H1 (cell line): ENCODE measurements around the gene GNB1L. TPM values are rescaled to one million over a fixed set of nuclear protein-coding genes. Genes with fewer than 3 reads are reported as not detected.
A peak's percentile ranks its signal among the peaks of the same experiment; 100 is the strongest.

Source experiments
- CTCF ChIA-PET: fragments of 300-600 bp; sonication (Branson Sonifier 250); formaldehyde crosslinking; loops from one replicate; lab custom pipeline; 2021; ENCODE audit not compliant: partially characterized antibody; lab: Charles Lee
- POLR2A ChIA-PET: fragments of 300-600 bp; sonication (Branson Sonifier 250); formaldehyde crosslinking; loops from one replicate; lab custom pipeline; 2021; ENCODE audit warnings: inconsistent platforms; ENCODE audit not compliant: partially characterized antibody; lab: Charles Lee
- DNase-seq, 2 experiments: peaks; one replicate each; pipeline versions ENCODE4 v3.0.0 to v3.0.0-alpha.2; 2010 to 2022; ENCODE audit warnings: low spot score in 2 of 2, low read depth in 1 of 2, mixed read lengths in 1 of 2
- FAIRE-seq: peaks from 2 replicates; lab custom pipeline; 2011; peaks lifted over from hg19 to GRCh38; lab: Jason Lieb, UNC
- H2AFZ ChIP-seq: 2 replicates; pipeline ENCODE4 v1.8.1; 2012; ENCODE audit warnings: low read length, inconsistent platforms
- H2AK5ac ChIP-seq: 2 replicates; pipeline ENCODE4 v1.6.1; 2013; ENCODE audit warnings: low read depth, low read length
- H2BK120ac ChIP-seq: replicated peaks from 2 replicates; pipeline ENCODE3; 2013; ENCODE audit warnings: low read depth, low read length, inconsistent platforms
- H2BK12ac ChIP-seq: 2 replicates; pipeline ENCODE4 v1.6.1; 2013; ENCODE audit warnings: low read depth, low read length
- H2BK15ac ChIP-seq: 2 replicates; pipeline ENCODE4 v1.6.1; 2013; ENCODE audit warnings: low read length
- H2BK20ac ChIP-seq: 2 replicates; pipeline ENCODE4 v1.6.1; 2013; ENCODE audit warnings: low read length
- H2BK5ac ChIP-seq: 2 replicates; pipeline ENCODE4 v1.6.1; 2013; ENCODE audit warnings: low read depth, low read length
- H3K14ac ChIP-seq: 2 replicates; pipeline ENCODE4 v1.6.1; 2013; ENCODE audit warnings: inconsistent platforms; ENCODE audit not compliant: insufficient read length
- H3K18ac ChIP-seq: 2 replicates; pipeline ENCODE4 v1.6.1; 2013; ENCODE audit warnings: low read length; ENCODE audit errors: extremely low read depth
- H3K23ac ChIP-seq: 2 replicates; pipeline ENCODE4 v1.6.1; 2013; ENCODE audit warnings: inconsistent platforms; ENCODE audit not compliant: insufficient read length
- H3K23me2 ChIP-seq: 2 replicates; pipeline ENCODE4 v1.6.1; 2013; ENCODE audit warnings: low read depth, low read length
- H3K27ac ChIP-seq: 2 replicates; pipeline ENCODE4 v1.6.1; 2011; ENCODE audit warnings: low read depth, low read length, inconsistent platforms
- H3K27me3 ChIP-seq, 4 experiments: replicated peaks in 1 of 4; 1 replicate in 1 of 4; 2 replicates in 3 of 4; pipeline versions ENCODE4 v1.6.1 to v1.8.1; 2011 to 2013; ENCODE audit warnings: low read length in 3 of 4, mild to moderate bottlenecking in 3 of 4, inconsistent platforms in 2 of 4, mixed read lengths in 2 of 4, moderate library complexity in 1 of 4; ENCODE audit not compliant: control insufficient read depth in 3 of 4, insufficient read depth in 3 of 4; ENCODE audit errors: extremely low read depth in 1 of 4
- H3K36me3 ChIP-seq, 4 experiments: 2 replicates each; pipeline versions ENCODE4 v1.6.1 to v1.8.1; 2011 to 2013; ENCODE audit warnings: mild to moderate bottlenecking in 4 of 4, low read length in 3 of 4, moderate library complexity in 2 of 4, control low read depth in 1 of 4, inconsistent platforms in 1 of 4; ENCODE audit not compliant: insufficient read depth in 4 of 4, control insufficient read depth in 2 of 4
- H3K4ac ChIP-seq: replicated peaks from 2 replicates; pipeline ENCODE3; 2013; ENCODE audit warnings: low read length, low read depth, mixed read lengths, inconsistent platforms; ENCODE audit not compliant: insufficient read length
- H3K4me1 ChIP-seq, 4 experiments: replicated peaks in 1 of 4; 1 replicate in 1 of 4; 2 replicates in 3 of 4; pipeline versions ENCODE4 v1.6.1 to v1.8.1; 2011 to 2013; ENCODE audit warnings: low read length in 3 of 4, inconsistent platforms in 2 of 4, mixed read lengths in 1 of 4; ENCODE audit not compliant: insufficient read depth in 4 of 4, control insufficient read depth in 3 of 4
- H3K4me2 ChIP-seq, 2 experiments: 2 replicates each; pipeline versions ENCODE4 v1.6.1 to v1.8.1; 2011 to 2013; ENCODE audit warnings: low read depth in 2 of 2, low read length in 2 of 2, control low read depth in 1 of 2, inconsistent platforms in 1 of 2, mild to moderate bottlenecking in 1 of 2; ENCODE audit not compliant: insufficient read depth in 1 of 2
- H3K4me3 ChIP-seq, 4 experiments: fragments of 200-600, 300-600 bp in 1 of 4; sonication (generic), shearing (Covaris generic), sonication (Bioruptor Twin) in 1 of 4; 2 replicates each; pipeline versions ENCODE4 v1.5.1 to v1.8.1; 2011 to 2016; ENCODE audit warnings: low read length in 4 of 4, low read depth in 3 of 4, control low read depth in 2 of 4, inconsistent platforms in 2 of 4, mild to moderate bottlenecking in 2 of 4, mixed read lengths in 1 of 4, moderate library complexity in 1 of 4; ENCODE audit not compliant: insufficient read depth in 2 of 4; ENCODE audit errors: extremely low read depth in 1 of 4
- H3K56ac ChIP-seq: replicated peaks from 2 replicates; pipeline ENCODE3; 2013; ENCODE audit warnings: low read depth, mild to moderate bottlenecking, mixed read lengths, low read length, inconsistent platforms; ENCODE audit not compliant: insufficient read length
- H3K79me1 ChIP-seq: 2 replicates; pipeline ENCODE4 v1.6.1; 2013; ENCODE audit warnings: low read depth, low read length, control low read depth
- H3K79me2 ChIP-seq, 2 experiments: 2 replicates each; pipeline versions ENCODE4 v1.6.1 to v1.8.1; 2012 to 2013; ENCODE audit warnings: low read length in 2 of 2, mild to moderate bottlenecking in 2 of 2, inconsistent platforms in 1 of 2; ENCODE audit not compliant: insufficient read depth in 2 of 2, control insufficient read depth in 1 of 2
- H3K9ac ChIP-seq, 4 experiments: replicated peaks in 1 of 4; 1 replicate in 1 of 4; 2 replicates in 3 of 4; pipeline versions ENCODE4 v1.6.1 to v1.8.1; 2011 to 2013; ENCODE audit warnings: low read depth in 3 of 4, low read length in 3 of 4, control low read depth in 2 of 4, mild to moderate bottlenecking in 2 of 4, moderate library complexity in 2 of 4, inconsistent platforms in 1 of 4; ENCODE audit errors: extremely low read depth in 1 of 4
- H3K9me3 ChIP-seq, 2 experiments: 2 replicates each; pipeline versions ENCODE4 v1.6.1 to v1.8.1; 2012 to 2013; ENCODE audit warnings: mild to moderate bottlenecking in 2 of 2, moderate library complexity in 2 of 2, control low read depth in 1 of 2, inconsistent platforms in 1 of 2, low read depth in 1 of 2, low read length in 1 of 2, mixed read lengths in 1 of 2; ENCODE audit not compliant: insufficient read depth in 2 of 2
- H4K20me1 ChIP-seq, 2 experiments: replicated peaks in 1 of 2; 2 replicates each; pipeline versions ENCODE3 to v1.8.1; 2011 to 2013; ENCODE audit warnings: inconsistent platforms in 2 of 2, low read length in 2 of 2, mild to moderate bottlenecking in 1 of 2; ENCODE audit not compliant: insufficient read depth in 2 of 2, control insufficient read depth in 1 of 2
- H4K5ac ChIP-seq: 2 replicates; pipeline ENCODE4 v1.6.1; 2013; ENCODE audit warnings: low read length, low read depth, mixed read lengths, inconsistent platforms; ENCODE audit not compliant: insufficient read length
- H4K8ac ChIP-seq: 2 replicates; pipeline ENCODE4 v1.8.0; 2013; ENCODE audit warnings: mild to moderate bottlenecking, moderate library complexity, low read length, inconsistent platforms; ENCODE audit not compliant: insufficient read depth; ENCODE audit errors: extremely low read depth
- H4K91ac ChIP-seq: replicated peaks from 2 replicates; pipeline ENCODE3; 2013; ENCODE audit warnings: low read length, mixed read lengths, inconsistent platforms; ENCODE audit not compliant: insufficient read length
- GABPA ChIP-seq: IDR thresholded peaks from 2 replicates; pipeline ENCODE4 v1.6.1; 2011; ENCODE audit warnings: mild to moderate bottlenecking, low read length, moderate library complexity, borderline replicate concordance; ENCODE audit not compliant: insufficient read depth
- HDAC6 ChIP-seq: IDR thresholded peaks from one replicate; pipeline ENCODE4 v1.7.1; 2012; ENCODE audit warnings: low read depth, mild to moderate bottlenecking, inconsistent platforms, low read length, moderate library complexity
- JUN ChIP-seq: IDR thresholded peaks from 2 replicates; pipeline ENCODE4 v1.6.1; 2011; ENCODE audit warnings: low read depth, mild to moderate bottlenecking, improper control_type of control experiment, low read length
- RAD21 ChIP-seq, 2 experiments: IDR thresholded peaks in 1 of 2; conservative IDR thresholded peaks in 1 of 2; 2 replicates each; pipeline ENCODE4 v1.6.1; 2011; ENCODE audit warnings: low read depth in 2 of 2, low read length in 2 of 2, improper control_type of control experiment in 1 of 2, inconsistent platforms in 1 of 2, mild to moderate bottlenecking in 1 of 2, moderate library complexity in 1 of 2
- RBBP5 ChIP-seq: IDR thresholded peaks from 2 replicates; pipeline ENCODE4 v1.7.1; 2012; ENCODE audit warnings: low read depth, mild to moderate bottlenecking, inconsistent platforms, low read length, moderate library complexity, borderline replicate concordance
- RXRA ChIP-seq: IDR thresholded peaks from 2 replicates; pipeline ENCODE4 v1.6.1; 2011; ENCODE audit warnings: low read depth, mild to moderate bottlenecking, low read length, moderate library complexity; ENCODE audit not compliant: insufficient read depth
- SP2 ChIP-seq: IDR thresholded peaks from 2 replicates; pipeline ENCODE4 v1.6.1; 2012; ENCODE audit warnings: mild to moderate bottlenecking, low read length, inconsistent platforms
- WGBS, 2 experiments: shearing (Covaris generic) in 1 of 2; methylation state at CpG; one replicate each; pipeline versions ENCODE4 v1.1.6 to v1.1.7; 2013 to 2015; ENCODE audit warnings: low lambda C conversion rate in 2 of 2, mixed read lengths in 2 of 2, inconsistent platforms in 1 of 2, low coverage in 1 of 2, missing lambda C conversion rate in 1 of 2; ENCODE audit not compliant: insufficient replicate concordance in 2 of 2, insufficient coverage in 1 of 2, insufficient read length in 1 of 2; ENCODE audit errors: extremely low coverage in 1 of 2, missing lambda C conversion rate in 1 of 2; 5-methylcytosine and 5-hydroxymethylcytosine counted together
- polyA plus RNA-seq, 7 experiments: library from polyadenylated mRNA; depleted of rRNA in 3 of 7; stranded (reverse) in 5 of 7; unstranded in 2 of 7; fragments of >200 nt in 5 of 7; fragments of 200-250 nt in 2 of 7; gene quantifications; 1 replicate in 5 of 7; 2 replicates in 1 of 7; 4 replicates in 1 of 7; pipeline versions ENCODE4 v1.2.1 to v1.2.3, GENCODE V29; 2011 to 2013; ENCODE audit warnings: missing spikeins in 2 of 7, mixed read lengths in 2 of 7
- total RNA-seq: library from RNA; stranded (reverse); fragmentation: NEBNext Ultra II Directional; extraction: Animal tissue kit (Norgen Biotek cat#: 25700); gene quantifications from 2 replicates; pipeline ENCODE4 v1.2.1, GENCODE V29; 2021

Gene GNB1L
- total and polyA plus RNA-seq, 2 of the 8 experiments (the other 6 are each of a cell fraction or from before 2014, with no cell fraction given), result 14.0 to 15.6 TPM

DNA sequence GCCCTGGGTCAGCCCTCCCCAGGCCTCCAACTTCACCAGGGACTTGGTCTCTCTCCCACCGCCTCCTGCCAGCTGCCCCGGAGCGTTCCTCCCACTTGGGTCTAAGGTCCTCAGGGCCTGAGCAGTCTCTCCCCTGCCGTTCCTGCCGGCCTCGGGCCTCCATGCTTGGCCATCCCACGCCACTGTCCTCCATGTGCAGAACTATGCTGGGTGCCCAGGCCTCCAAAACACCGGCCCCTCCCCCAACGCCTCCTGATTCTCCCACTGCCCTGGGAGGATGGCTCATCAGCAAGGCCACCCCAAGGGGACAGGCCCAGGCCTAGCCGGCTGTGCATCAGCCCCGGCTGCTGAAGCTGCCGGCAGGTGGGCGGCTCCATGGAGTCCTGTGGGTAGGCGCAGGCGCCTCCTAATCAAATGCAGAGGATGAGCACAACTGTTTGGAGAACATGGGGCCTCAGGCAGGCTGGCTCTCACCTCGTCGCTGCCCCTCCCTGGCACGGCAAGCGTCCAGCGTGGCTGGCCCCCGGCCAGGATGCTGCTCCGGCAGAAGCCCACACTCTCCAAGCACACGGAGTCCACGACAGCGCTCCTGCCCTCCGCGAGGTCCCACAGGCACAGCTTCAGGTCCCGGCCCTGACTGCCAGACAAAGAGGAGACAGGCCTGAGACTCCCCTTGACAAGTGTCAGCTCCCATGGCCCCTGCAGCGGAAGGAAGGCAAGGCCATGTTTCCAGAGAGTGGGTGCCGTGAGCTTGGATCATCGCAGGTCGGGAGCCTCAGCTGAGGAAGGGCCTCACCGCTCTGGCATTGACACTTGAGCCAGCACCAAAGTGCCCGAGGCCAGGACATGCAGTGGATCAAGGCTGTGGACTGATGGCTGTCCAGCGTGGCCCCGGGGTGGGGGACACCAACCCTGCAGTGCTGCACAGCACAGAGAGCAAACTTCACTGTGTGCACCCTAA lies 42.6 kb downstream of the GNB1L start:
- FAIRE-seq (no peak), DNase-seq (peak in 1 of 2 experiments; percentile 39)
- Histone ChIP-seq H3K79me2 (no peaks in the 10 kb centered on the region), H2BK120ac (no peak overlapping the region), H3K9me3 (no peaks in the 10 kb centered on the region), H3K23ac (no peak overlapping the region), H3K4me3 (no peak overlapping the region), H3K27me3 (no peaks in the 10 kb centered on the region), H3K27ac (no peak overlapping the region), H3K4me1 (no peaks in the 10 kb centered on the region; a peak in 1 of 7 replicates), H4K5ac (no peak overlapping the region), H3K4me2 (no peak overlapping the region), H2BK15ac (no peak overlapping the region), H2BK20ac (no peak overlapping the region), H3K9ac (no peak overlapping the region), H3K23me2 (peaks cover 2% of the 10 kb centered on the region; the same call in 1 of the 2 replicates), H4K91ac (no peak overlapping the region), H2BK5ac (peak overlapping the region; percentile 44; the same call in 1 of the 2 replicates), H4K8ac (no peak overlapping the region), H2AK5ac (no peak overlapping the region), H3K79me1 (no peaks in the 10 kb centered on the region), H3K36me3 (no peaks in the 10 kb centered on the region), H3K18ac (no peak overlapping the region), H3K56ac (no peak overlapping the region), H4K20me1 (peaks cover 0 to 3% of the 10 kb centered on the region in 2 experiments), H3K4ac (no peak overlapping the region), H2BK12ac (no peak overlapping the region), H3K14ac (no peak overlapping the region), H2AFZ (no peak overlapping the region)
- CTCF ChIA-PET, result interaction anchor here (0.9 to 2.3 kb wide), 4 partner anchors 9 to 21 kb away, joined by 3 to 14 read pairs (median 8); no protein-coding TSS in a partner anchor
- TF ChIP-seq GABPA (no peak), RBBP5 (no peak), RXRA (no peak), RAD21 (IDR thresholded peaks at IDR 0.05 in 1 of 2, conservative IDR thresholded peaks at IDR 0.05 in 1 of 2; ENCODE audit: low read depth in 2 of 2, low read length in 2 of 2) (no peak), JUN (no peak), HDAC6 (no peak), SP2 (no peak)
- POLR2A ChIA-PET, result no interaction called here
- 92% methylated on average over 34 of the region's 36 CpGs; no CpG with 5 or more reads in 1 of the 2 experiments for WGBS, 2 experiments
